H1 (cell line): ENCODE data around the gene MYO9B. TPM values are rescaled to one million over a fixed set of nuclear protein-coding genes. Genes with fewer than 3 reads are reported as not detected.

Experiments used
- CTCF ChIA-PET: fragments of 300-600 bp; sonication (Branson Sonifier 250); formaldehyde crosslinking; loops from one replicate; lab custom pipeline; 2021; ENCODE audit not compliant: partially characterized antibody; lab: Charles Lee
- POLR2A ChIA-PET: fragments of 300-600 bp; sonication (Branson Sonifier 250); formaldehyde crosslinking; loops from one replicate; lab custom pipeline; 2021; ENCODE audit warnings: inconsistent platforms; ENCODE audit not compliant: partially characterized antibody; lab: Charles Lee
- DNase-seq, 2 experiments: peaks; one replicate each; pipeline versions ENCODE4 v3.0.0 to v3.0.0-alpha.2; 2010 to 2022; ENCODE audit warnings: low spot score in 2 of 2, low read depth in 1 of 2, mixed read lengths in 1 of 2
- FAIRE-seq: peaks from 2 replicates; lab custom pipeline; 2011; peaks lifted over from hg19 to GRCh38; lab: Jason Lieb, UNC
- H2AFZ ChIP-seq: 2 replicates; pipeline ENCODE4 v1.8.1; 2012; ENCODE audit warnings: low read length, inconsistent platforms
- H2AK5ac ChIP-seq: 2 replicates; pipeline ENCODE4 v1.6.1; 2013; ENCODE audit warnings: low read depth, low read length
- H2BK120ac ChIP-seq: replicated peaks from 2 replicates; pipeline ENCODE3; 2013; ENCODE audit warnings: low read depth, low read length, inconsistent platforms
- H2BK12ac ChIP-seq: 2 replicates; pipeline ENCODE4 v1.6.1; 2013; ENCODE audit warnings: low read depth, low read length
- H2BK15ac ChIP-seq: 2 replicates; pipeline ENCODE4 v1.6.1; 2013; ENCODE audit warnings: low read length
- H2BK20ac ChIP-seq: 2 replicates; pipeline ENCODE4 v1.6.1; 2013; ENCODE audit warnings: low read length
- H2BK5ac ChIP-seq: 2 replicates; pipeline ENCODE4 v1.6.1; 2013; ENCODE audit warnings: low read depth, low read length
- H3K14ac ChIP-seq: 2 replicates; pipeline ENCODE4 v1.6.1; 2013; ENCODE audit warnings: inconsistent platforms; ENCODE audit not compliant: insufficient read length
- H3K18ac ChIP-seq: 2 replicates; pipeline ENCODE4 v1.6.1; 2013; ENCODE audit warnings: low read length; ENCODE audit errors: extremely low read depth
- H3K23ac ChIP-seq: 2 replicates; pipeline ENCODE4 v1.6.1; 2013; ENCODE audit warnings: inconsistent platforms; ENCODE audit not compliant: insufficient read length
- H3K23me2 ChIP-seq: 2 replicates; pipeline ENCODE4 v1.6.1; 2013; ENCODE audit warnings: low read depth, low read length
- H3K27ac ChIP-seq: 2 replicates; pipeline ENCODE4 v1.6.1; 2011; ENCODE audit warnings: low read depth, low read length, inconsistent platforms
- H3K27me3 ChIP-seq, 4 experiments: replicated peaks in 1 of 4; 1 replicate in 1 of 4; 2 replicates in 3 of 4; pipeline versions ENCODE4 v1.6.1 to v1.8.1; 2011 to 2013; ENCODE audit warnings: low read length in 3 of 4, mild to moderate bottlenecking in 3 of 4, inconsistent platforms in 2 of 4, mixed read lengths in 2 of 4, moderate library complexity in 1 of 4; ENCODE audit not compliant: control insufficient read depth in 3 of 4, insufficient read depth in 3 of 4; ENCODE audit errors: extremely low read depth in 1 of 4
- H3K36me3 ChIP-seq, 4 experiments: 2 replicates each; pipeline versions ENCODE4 v1.6.1 to v1.8.1; 2011 to 2013; ENCODE audit warnings: mild to moderate bottlenecking in 4 of 4, low read length in 3 of 4, moderate library complexity in 2 of 4, control low read depth in 1 of 4, inconsistent platforms in 1 of 4; ENCODE audit not compliant: insufficient read depth in 4 of 4, control insufficient read depth in 2 of 4
- H3K4ac ChIP-seq: replicated peaks from 2 replicates; pipeline ENCODE3; 2013; ENCODE audit warnings: low read length, low read depth, mixed read lengths, inconsistent platforms; ENCODE audit not compliant: insufficient read length
- H3K4me1 ChIP-seq, 4 experiments: replicated peaks in 1 of 4; 1 replicate in 1 of 4; 2 replicates in 3 of 4; pipeline versions ENCODE4 v1.6.1 to v1.8.1; 2011 to 2013; ENCODE audit warnings: low read length in 3 of 4, inconsistent platforms in 2 of 4, mixed read lengths in 1 of 4; ENCODE audit not compliant: insufficient read depth in 4 of 4, control insufficient read depth in 3 of 4
- H3K4me2 ChIP-seq, 2 experiments: 2 replicates each; pipeline versions ENCODE4 v1.6.1 to v1.8.1; 2011 to 2013; ENCODE audit warnings: low read depth in 2 of 2, low read length in 2 of 2, control low read depth in 1 of 2, inconsistent platforms in 1 of 2, mild to moderate bottlenecking in 1 of 2; ENCODE audit not compliant: insufficient read depth in 1 of 2
- H3K4me3 ChIP-seq, 4 experiments: fragments of 200-600, 300-600 bp in 1 of 4; sonication (generic), shearing (Covaris generic), sonication (Bioruptor Twin) in 1 of 4; 2 replicates each; pipeline versions ENCODE4 v1.5.1 to v1.8.1; 2011 to 2016; ENCODE audit warnings: low read length in 4 of 4, low read depth in 3 of 4, control low read depth in 2 of 4, inconsistent platforms in 2 of 4, mild to moderate bottlenecking in 2 of 4, mixed read lengths in 1 of 4, moderate library complexity in 1 of 4; ENCODE audit not compliant: insufficient read depth in 2 of 4; ENCODE audit errors: extremely low read depth in 1 of 4
- H3K56ac ChIP-seq: replicated peaks from 2 replicates; pipeline ENCODE3; 2013; ENCODE audit warnings: low read depth, mild to moderate bottlenecking, mixed read lengths, low read length, inconsistent platforms; ENCODE audit not compliant: insufficient read length
- H3K79me1 ChIP-seq: 2 replicates; pipeline ENCODE4 v1.6.1; 2013; ENCODE audit warnings: low read depth, low read length, control low read depth
- H3K79me2 ChIP-seq, 2 experiments: 2 replicates each; pipeline versions ENCODE4 v1.6.1 to v1.8.1; 2012 to 2013; ENCODE audit warnings: low read length in 2 of 2, mild to moderate bottlenecking in 2 of 2, inconsistent platforms in 1 of 2; ENCODE audit not compliant: insufficient read depth in 2 of 2, control insufficient read depth in 1 of 2
- H3K9ac ChIP-seq, 4 experiments: replicated peaks in 1 of 4; 1 replicate in 1 of 4; 2 replicates in 3 of 4; pipeline versions ENCODE4 v1.6.1 to v1.8.1; 2011 to 2013; ENCODE audit warnings: low read depth in 3 of 4, low read length in 3 of 4, control low read depth in 2 of 4, mild to moderate bottlenecking in 2 of 4, moderate library complexity in 2 of 4, inconsistent platforms in 1 of 4; ENCODE audit errors: extremely low read depth in 1 of 4
- H3K9me3 ChIP-seq, 2 experiments: 2 replicates each; pipeline versions ENCODE4 v1.6.1 to v1.8.1; 2012 to 2013; ENCODE audit warnings: mild to moderate bottlenecking in 2 of 2, moderate library complexity in 2 of 2, control low read depth in 1 of 2, inconsistent platforms in 1 of 2, low read depth in 1 of 2, low read length in 1 of 2, mixed read lengths in 1 of 2; ENCODE audit not compliant: insufficient read depth in 2 of 2
- H4K20me1 ChIP-seq, 2 experiments: replicated peaks in 1 of 2; 2 replicates each; pipeline versions ENCODE3 to v1.8.1; 2011 to 2013; ENCODE audit warnings: inconsistent platforms in 2 of 2, low read length in 2 of 2, mild to moderate bottlenecking in 1 of 2; ENCODE audit not compliant: insufficient read depth in 2 of 2, control insufficient read depth in 1 of 2
- H4K5ac ChIP-seq: 2 replicates; pipeline ENCODE4 v1.6.1; 2013; ENCODE audit warnings: low read length, low read depth, mixed read lengths, inconsistent platforms; ENCODE audit not compliant: insufficient read length
- H4K8ac ChIP-seq: 2 replicates; pipeline ENCODE4 v1.8.0; 2013; ENCODE audit warnings: mild to moderate bottlenecking, moderate library complexity, low read length, inconsistent platforms; ENCODE audit not compliant: insufficient read depth; ENCODE audit errors: extremely low read depth
- H4K91ac ChIP-seq: replicated peaks from 2 replicates; pipeline ENCODE3; 2013; ENCODE audit warnings: low read length, mixed read lengths, inconsistent platforms; ENCODE audit not compliant: insufficient read length
- BACH1 ChIP-seq: IDR thresholded peaks from 2 replicates; pipeline ENCODE4 v1.6.1; 2012; ENCODE audit warnings: low read length, improper control_type of control experiment
- EP300 ChIP-seq, 2 experiments: IDR thresholded peaks; 1 replicate in 1 of 2; 2 replicates in 1 of 2; pipeline ENCODE4 v1.6.1; 2011 to 2012; ENCODE audit warnings: low read depth in 2 of 2, low read length in 2 of 2, mild to moderate bottlenecking in 2 of 2, borderline replicate concordance in 1 of 2, inconsistent platforms in 1 of 2, moderate library complexity in 1 of 2
- EZH2 ChIP-seq: fragments of 200-600 bp; sonication (generic); IDR thresholded peaks from 2 replicates; pipeline ENCODE4 v1.7.1; 2012; ENCODE audit warnings: low read depth, mild to moderate bottlenecking, moderate library complexity, low read length, inconsistent platforms; ENCODE audit not compliant: severe bottlenecking
- FOSL1 ChIP-seq: IDR thresholded peaks from 2 replicates; pipeline ENCODE4 v1.6.1; 2011; ENCODE audit warnings: mild to moderate bottlenecking, low read depth, low read length, moderate library complexity; ENCODE audit not compliant: insufficient read depth
- JUND ChIP-seq: IDR thresholded peaks from 2 replicates; pipeline ENCODE4 v1.6.1; 2011; ENCODE audit warnings: mild to moderate bottlenecking, improper control_type of control experiment, low read length
- KDM5A ChIP-seq: fragments of 200-600 bp; IDR thresholded peaks from 2 replicates; pipeline ENCODE4 v1.7.1; 2012; ENCODE audit warnings: mild to moderate bottlenecking, low read length, inconsistent platforms, mixed read lengths
- MAFK ChIP-seq: IDR thresholded peaks from 2 replicates; pipeline ENCODE4 v1.6.1; 2012; ENCODE audit warnings: low read depth, mild to moderate bottlenecking, improper control_type of control experiment, low read length
- NANOG ChIP-seq: IDR thresholded peaks from 2 replicates; pipeline ENCODE4 v1.6.1; 2011; ENCODE audit warnings: low read length, low read depth, mild to moderate bottlenecking, inconsistent platforms; ENCODE audit not compliant: insufficient read depth, poor library complexity, severe bottlenecking
- SP1 ChIP-seq: IDR thresholded peaks from 2 replicates; pipeline ENCODE4 v1.6.1; 2011; ENCODE audit warnings: low read depth, low read length
- SUZ12 ChIP-seq: fragments of 200-600 bp; sonication (generic); IDR thresholded peaks from 2 replicates; pipeline ENCODE4 v1.6.1; 2012; ENCODE audit warnings: mild to moderate bottlenecking, inconsistent platforms, low read length, moderate library complexity, mixed read lengths
- TAF1 ChIP-seq: IDR thresholded peaks from 2 replicates; pipeline ENCODE4 v1.6.1; 2011; ENCODE audit warnings: mild to moderate bottlenecking, low read depth, low read length
- TAF7 ChIP-seq: optimal IDR thresholded peaks from 2 replicates; pipeline ENCODE3; 2011; ENCODE audit warnings: low read depth, mild to moderate bottlenecking, inconsistent platforms, low read length, moderate library complexity, borderline replicate concordance
- WGBS, 2 experiments: shearing (Covaris generic) in 1 of 2; methylation state at CpG; one replicate each; pipeline versions ENCODE4 v1.1.6 to v1.1.7; 2013 to 2015; ENCODE audit warnings: low lambda C conversion rate in 2 of 2, mixed read lengths in 2 of 2, inconsistent platforms in 1 of 2, low coverage in 1 of 2, missing lambda C conversion rate in 1 of 2; ENCODE audit not compliant: insufficient replicate concordance in 2 of 2, insufficient coverage in 1 of 2, insufficient read length in 1 of 2; ENCODE audit errors: extremely low coverage in 1 of 2, missing lambda C conversion rate in 1 of 2; 5-methylcytosine and 5-hydroxymethylcytosine counted together
- polyA plus RNA-seq, 7 experiments: library from polyadenylated mRNA; depleted of rRNA in 3 of 7; stranded (reverse) in 5 of 7; unstranded in 2 of 7; fragments of >200 nt in 5 of 7; fragments of 200-250 nt in 2 of 7; gene quantifications; 1 replicate in 5 of 7; 2 replicates in 1 of 7; 4 replicates in 1 of 7; pipeline versions ENCODE4 v1.2.1 to v1.2.3, GENCODE V29; 2011 to 2013; ENCODE audit warnings: missing spikeins in 2 of 7, mixed read lengths in 2 of 7
- total RNA-seq: library from RNA; stranded (reverse); fragmentation: NEBNext Ultra II Directional; extraction: Animal tissue kit (Norgen Biotek cat#: 25700); gene quantifications from 2 replicates; pipeline ENCODE4 v1.2.1, GENCODE V29; 2021

The MYO9B gene
- total and polyA plus RNA-seq, 2 of the 8 experiments (the other 6 are each of a cell fraction or from before 2014, with no cell fraction given), result 27.6 to 77.1 TPM

GRCh38 chr19:17254636-17255035 is 179.1 kb downstream of the MYO9B start:
- no peak for FAIRE-seq
- CTCF ChIA-PET, result interaction anchor here (0.6 to 2.9 kb wide), 7 partner anchors 9 to 483 kb away, joined by 3 to 15 read pairs (median 4); partner anchors contain the start of gene USHBP1
- WGBS, 2 experiments, result 94% methylated on average over 9 of the region's 10 CpGs; no CpG with 5 or more reads in 1 of the 2 experiments
- TF ChIP-seq SUZ12 (no peak), SP1 (no peak), EP300 (IDR thresholded peaks at IDR 0.05; ENCODE audit: borderline replicate concordance in 1 of 2, low read depth in 2 of 2, low read length in 2 of 2) (no peak), FOSL1 (no peak), TAF1 (no peak), NANOG (no peak), MAFK (no peak), TAF7 (no peak), EZH2 (no peak), JUND (no peak), BACH1 (no peak), KDM5A (no peak)

More at GRCh38 chr19:17254636-17255035, 179.1 kb downstream of the MYO9B start:
- Histone ChIP-seq H2BK15ac (no peak overlapping the region), H2BK20ac (no peak overlapping the region), H4K8ac (no peak overlapping the region), H3K14ac (no peak overlapping the region), H3K23me2 (no peaks in the 10 kb centered on the region), H3K4me2 (no peak overlapping the region), H2BK12ac (no peak overlapping the region), H4K20me1 (no peaks in the 10 kb centered on the region), H3K27me3 (no peaks in the 10 kb centered on the region), H3K23ac (no peak overlapping the region), H3K79me2 (no peaks in the 10 kb centered on the region), H4K5ac (no peak overlapping the region), H3K9me3 (peaks cover 11% of the 10 kb centered on the region in 2 experiments; a peak in 3 of 4 replicates), H2AK5ac (no peak overlapping the region), H3K4me3 (no peak overlapping the region), H2BK5ac (no peak overlapping the region), H3K27ac (no peak overlapping the region), H3K79me1 (no peaks in the 10 kb centered on the region), H2BK120ac (no peak overlapping the region), H3K36me3 (peaks cover 2 to 10% (median 4%) of the 10 kb centered on the region in 4 experiments; a peak in 4 of 8 replicates), H3K4me1 (no peaks in the 10 kb centered on the region), H3K9ac (no peak overlapping the region), H2AFZ (no peak overlapping the region), H3K18ac (no peak overlapping the region), H3K56ac (no peak overlapping the region), H3K4ac (no peak overlapping the region), H4K91ac (no peak overlapping the region)
- POLR2A ChIA-PET, result interaction anchor here (0.8 to 1.9 kb wide), 4 partner anchors 10 to 28 kb away, joined by 3 to 5 read pairs (median 4); partner anchors contain the start of genes OCEL1 and USHBP1
- no peak for DNase-seq
